GOT3 (cell line): ENCODE results near the gene SNX8.
A peak's percentile ranks its signal among the peaks of the same experiment; 100 is the strongest.

Source experiments
- DNase-seq: peaks from one replicate; lab custom pipeline; 2025; ENCODE audit warnings: mixed read lengths; lab: John Stamatoyannopoulos, UW

The SNX8 gene

GRCh38 chr7:2244404-2244995 is 69.7 kb downstream of the SNX8 start:
- DNase-seq, result no peak

GRCh38 chr7:2243458-2243857 is 70.8 kb downstream of the SNX8 start:
- DNase-seq, result no peak

DNA sequence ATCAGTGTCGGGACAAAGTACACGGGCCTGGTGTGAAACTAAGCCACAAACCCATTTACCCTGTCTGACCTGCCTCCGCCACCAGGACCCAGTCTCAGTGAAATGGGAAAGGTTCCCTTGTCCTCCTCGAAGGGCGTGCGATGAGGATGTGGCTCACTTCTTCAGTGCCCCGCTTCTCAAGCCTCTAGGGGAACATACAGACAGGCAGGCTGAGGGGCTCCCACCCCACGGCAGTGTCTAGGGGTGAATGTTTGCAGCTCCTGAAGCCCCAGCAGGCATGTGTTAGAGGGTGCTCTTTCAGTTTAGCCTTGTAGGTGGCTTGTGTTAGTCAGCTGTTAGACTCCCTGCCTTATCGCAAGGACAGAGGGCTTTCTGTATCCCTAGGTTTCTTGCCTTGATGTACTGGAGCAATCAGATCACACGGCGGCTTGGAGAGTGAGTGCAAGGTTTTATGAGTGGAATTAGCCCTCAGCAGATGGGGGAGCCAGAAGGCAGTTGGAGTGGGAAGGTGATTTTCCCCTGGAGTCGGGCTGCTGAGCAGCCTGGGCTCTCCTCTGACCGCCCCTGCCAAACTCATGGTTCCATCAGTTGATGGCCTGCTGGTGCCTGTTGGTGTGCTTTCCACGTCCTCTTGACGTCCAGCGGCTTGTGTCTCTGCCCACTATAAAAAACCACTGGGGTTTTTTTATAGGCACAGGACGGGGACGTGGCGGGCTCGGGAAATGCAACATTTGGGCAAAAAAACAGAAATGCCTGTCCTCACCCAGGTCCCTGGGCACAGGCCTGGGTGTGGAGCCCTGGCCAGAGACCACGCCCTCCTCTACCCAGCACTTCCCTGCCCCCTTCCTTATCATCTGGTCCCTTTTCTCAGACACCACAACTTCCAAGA is 71.5 kb downstream of the SNX8 start:
- no peak for DNase-seq

GRCh38 chr7:2241580-2242540 is 72.4 kb downstream of the SNX8 start, which contains the start of the genes MRM2 and NUDT1:
Gene MRM2 (minus strand): TSS chr7:2242205. CDS start chr7:2242169, 36 bp downstream.
Gene NUDT1 (plus strand): TSS chr7:2242226. CDS start chr7:2244575, 2,349 bp downstream.
- peak; percentile 68 for DNase-seq

- DNase-seq, result no peak
Observed at GRCh38 chr7:2239242-2239641, 75.0 kb downstream of the SNX8 start.

- DNase-seq, result no peak
Observed at GRCh38 chr7:2237109-2237602, 77.1 kb downstream of the SNX8 start.

DNA sequence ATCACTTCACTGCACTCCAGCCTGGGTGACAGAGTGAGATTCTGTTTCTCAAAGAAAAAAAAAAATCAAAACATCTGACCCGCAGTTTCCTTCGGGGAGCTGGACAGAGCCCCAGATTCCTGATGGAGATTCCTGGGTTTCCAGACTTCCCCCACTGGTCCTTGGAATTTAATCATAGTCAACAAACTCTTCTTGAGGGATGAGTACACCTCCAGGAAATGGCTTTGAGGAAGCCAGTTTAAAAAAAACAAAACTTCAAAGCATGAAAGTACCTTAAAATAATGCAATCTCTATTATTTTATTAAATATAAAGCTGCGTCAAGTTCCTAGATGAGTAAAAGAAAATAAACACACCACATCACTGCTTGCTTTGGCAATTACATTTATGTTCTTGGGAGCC is 80.3 kb downstream of the SNX8 start:
- DNase-seq, result no peak

- DNase-seq, result peak; percentile 87
Observed at GRCh38 chr7:2232766-2233520, 81.3 kb downstream of the SNX8 start, which contains the start of gene MAD1L1. Gene MAD1L1 (minus strand): TSS chr7:2232945. CDS start chr7:2230133, 2,812 bp downstream.

- no peak for DNase-seq
Observed at GRCh38 chr7:2231992-2232765, 82.1 kb downstream of the SNX8 start.

DNA sequence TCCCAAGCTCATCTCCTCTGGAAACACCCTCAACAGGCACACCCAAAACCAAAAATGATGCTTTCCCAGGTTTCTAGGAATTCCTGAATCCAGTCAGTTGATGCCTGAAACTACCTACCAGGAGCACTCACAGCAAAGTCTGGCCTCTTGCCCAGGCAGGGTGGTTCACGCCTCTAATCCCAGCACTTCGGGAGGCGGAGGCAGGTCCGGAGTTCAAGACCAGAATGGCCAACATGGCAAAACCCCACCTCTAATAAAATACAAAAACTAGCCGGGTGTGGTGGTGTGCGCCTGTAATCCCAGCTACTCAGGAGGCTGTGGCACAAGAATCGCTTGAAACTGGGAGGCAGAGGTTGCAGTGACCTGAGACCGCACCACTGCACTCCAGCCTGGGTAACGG is 83.4 kb downstream of the SNX8 start:
- DNase-seq, result no peak

- no peak for DNase-seq
Observed at GRCh38 chr7:2230226-2230625, 84.0 kb downstream of the SNX8 start.

GRCh38 chr7:2229467-2229866 is 84.8 kb downstream of the SNX8 start:
- DNase-seq, result no peak

DNA sequence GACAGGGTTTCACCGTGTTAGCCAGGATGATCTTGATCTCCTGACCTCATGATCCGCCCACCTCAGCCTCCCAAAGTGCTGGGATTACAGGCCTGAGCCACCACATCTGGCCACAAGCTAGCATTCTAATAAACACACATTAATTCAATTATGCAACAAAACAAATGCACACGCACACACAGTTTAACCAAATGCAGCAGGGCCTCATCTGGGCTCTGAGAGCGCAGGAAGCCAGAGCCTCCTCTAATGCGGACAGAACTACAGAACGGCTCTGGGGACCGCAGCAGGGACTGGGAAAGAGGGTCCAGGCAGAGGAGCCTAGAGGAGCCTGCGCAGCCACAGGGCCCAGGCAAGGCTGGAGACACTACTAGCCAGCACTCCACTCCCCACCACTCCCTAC is 85.3 kb downstream of the SNX8 start:
- DNase-seq, result no peak

DNA sequence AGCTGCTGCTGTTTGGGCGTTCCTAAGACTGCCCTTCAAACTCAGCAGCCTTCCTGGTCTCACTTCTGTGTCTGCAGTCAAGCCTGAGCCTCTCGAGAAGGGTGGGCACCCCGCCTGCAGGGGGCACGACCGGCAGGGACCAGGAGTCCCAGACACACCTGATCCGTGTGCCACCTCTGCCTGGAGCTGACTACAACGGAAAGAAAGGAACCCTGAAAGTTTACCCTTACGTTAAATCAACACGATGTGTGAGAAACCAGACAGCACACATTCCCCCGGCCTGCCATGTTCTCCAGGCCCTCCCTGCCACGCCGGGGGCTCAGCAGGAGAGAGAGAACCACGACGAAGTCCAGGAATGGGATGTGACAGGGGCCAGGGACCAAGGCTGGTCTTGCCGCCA is 86.5 kb downstream of the SNX8 start:
- DNase-seq, result no peak

DNA sequence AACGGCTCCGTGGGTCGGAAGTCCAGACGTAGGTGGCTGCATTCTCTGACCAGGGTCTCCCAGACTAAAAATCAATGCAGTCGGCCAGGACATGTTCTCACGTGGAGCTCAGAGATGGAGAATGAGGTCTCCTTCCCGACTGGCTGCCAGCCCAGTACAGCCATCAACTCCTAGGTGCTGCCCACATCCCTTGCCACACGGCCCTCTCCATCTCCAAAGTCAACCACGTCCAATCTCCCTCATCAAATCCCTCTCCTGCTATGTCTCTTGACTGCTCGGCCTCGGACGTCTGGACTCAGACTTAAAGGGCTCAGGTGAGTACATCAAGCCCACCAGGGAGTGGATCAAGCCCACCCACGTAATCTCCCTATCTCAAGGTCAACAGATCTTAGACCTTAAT is 88.4 kb downstream of the SNX8 start:
- DNase-seq, result no peak

DNA sequence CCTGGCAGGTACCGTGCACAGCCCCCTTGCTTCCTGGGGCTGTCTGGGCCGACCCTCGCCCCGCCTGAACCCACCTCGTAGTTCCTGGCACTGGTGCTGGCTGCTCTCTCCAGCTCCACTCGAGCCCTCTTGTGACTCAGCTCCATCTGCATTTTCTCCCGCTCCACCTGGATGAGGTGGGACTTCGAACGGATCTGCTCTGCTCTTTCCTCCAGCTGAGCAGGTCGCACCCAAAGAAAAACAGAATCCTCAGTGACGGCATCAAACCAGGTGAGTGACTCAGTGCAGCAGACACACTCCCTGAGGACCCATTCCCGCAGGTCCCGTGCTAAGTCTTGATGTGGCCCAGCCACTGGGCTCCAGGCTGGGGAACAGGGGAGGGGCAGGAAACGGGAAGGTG is 88.9 kb downstream of the SNX8 start:
- DNase-seq, result no peak

DNA sequence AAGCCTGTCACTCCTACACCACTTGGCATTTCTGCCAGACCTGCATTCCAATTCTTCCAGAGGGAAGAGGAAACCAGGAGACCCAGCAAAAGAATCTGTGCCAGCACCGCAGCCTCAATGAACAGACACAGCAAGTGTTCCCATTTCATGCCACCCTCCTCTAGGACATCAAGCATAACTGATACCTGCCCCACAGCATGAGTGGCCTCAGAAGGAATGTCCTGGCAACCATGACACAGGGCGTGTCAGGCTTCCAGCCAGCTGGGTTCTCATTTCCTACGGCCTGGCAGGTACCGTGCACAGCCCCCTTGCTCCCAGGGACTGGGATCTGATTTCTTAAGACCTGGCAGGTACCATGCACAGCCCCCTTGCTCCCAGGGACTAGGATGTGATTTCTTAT is 89.3 kb downstream of the SNX8 start:
- DNase-seq, result no peak

DNA sequence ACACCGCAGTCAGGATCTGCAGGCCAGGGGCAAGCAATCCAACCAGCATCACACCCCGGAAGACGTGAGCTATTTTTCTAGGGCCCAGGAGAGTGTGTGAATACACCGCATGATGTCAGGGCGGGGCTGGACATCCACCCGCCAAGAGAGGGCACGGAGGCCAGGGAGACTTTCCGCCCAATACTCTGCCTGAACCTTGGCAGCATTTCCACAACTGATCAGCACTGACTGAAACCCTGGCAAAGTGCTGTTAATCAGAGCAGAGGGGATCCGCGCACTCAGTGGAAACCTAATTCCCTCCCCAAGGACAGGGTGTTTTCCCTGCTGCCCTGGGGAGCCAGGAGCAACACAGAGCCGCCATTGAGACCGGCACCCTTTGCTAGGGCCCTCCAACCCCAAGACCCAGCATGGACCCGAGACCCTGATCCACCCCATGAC is 89.7 kb downstream of the SNX8 start:
- DNase-seq, result no peak

GRCh38 chr7:2223321-2223720 is 90.9 kb downstream of the SNX8 start:
- no peak for DNase-seq

DNA sequence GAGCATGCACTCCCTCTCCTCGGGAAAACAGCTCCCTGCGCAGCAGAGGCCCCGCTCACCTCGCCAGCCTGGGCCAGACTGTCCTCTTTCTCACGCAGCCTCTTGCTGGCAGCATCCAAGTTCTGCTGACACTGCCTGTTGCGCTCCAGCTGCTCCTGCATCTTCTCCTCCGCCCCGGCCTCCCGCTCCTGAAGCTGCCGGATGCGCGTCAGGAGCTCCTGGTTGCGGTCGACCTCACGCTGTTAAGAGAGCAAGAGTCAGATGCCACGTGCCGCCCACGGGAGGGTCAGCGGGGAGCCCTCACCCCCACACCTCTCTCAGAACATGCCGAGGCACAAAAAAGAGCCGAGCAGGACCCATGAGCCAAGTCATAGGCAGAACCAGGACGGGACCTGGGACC is 91.7 kb downstream of the SNX8 start:
- no peak for DNase-seq
